ENCODE data around the gene ARRDC2.

DNA sequence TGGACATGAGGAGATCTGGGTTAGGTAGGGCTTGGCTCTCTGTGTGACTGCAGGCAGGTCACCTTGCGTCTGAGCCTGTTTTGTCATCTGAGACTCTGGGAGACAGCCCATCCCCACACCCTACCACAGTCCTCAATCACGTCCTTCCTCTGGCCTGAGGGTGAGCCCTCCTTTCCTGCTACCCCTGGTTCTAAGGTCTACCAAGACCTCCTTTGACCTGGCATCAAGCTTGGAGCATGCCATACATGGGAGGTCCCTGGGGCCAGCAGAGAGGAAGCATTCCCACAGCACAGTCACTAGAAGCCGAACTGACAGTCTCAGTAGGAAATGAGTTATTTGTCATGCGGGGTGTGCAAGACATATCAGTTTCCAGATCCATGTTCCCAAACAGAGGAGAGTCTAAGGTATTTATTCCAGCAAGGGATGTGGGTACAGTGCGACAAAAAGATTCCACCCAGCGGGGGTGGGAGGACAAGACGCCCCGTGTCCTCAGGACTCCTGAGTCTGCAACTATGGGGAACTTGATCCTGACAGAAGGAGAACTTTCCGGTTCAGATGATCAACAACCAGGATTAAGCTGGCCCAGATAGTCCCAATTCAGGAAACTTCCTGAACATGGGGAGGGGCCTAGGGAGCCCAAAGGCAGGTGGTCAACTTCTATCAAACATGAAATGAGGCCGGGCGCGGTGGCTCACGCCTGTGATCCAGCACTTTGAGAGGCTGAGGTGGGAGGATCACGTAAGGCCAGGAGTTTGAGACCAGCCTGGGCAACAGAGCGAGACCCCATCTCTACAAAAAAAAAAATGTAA is 9.5 kb downstream of the ARRDC2 start:
- TF ChIP-seq BHLHE40 (IDR thresholded peaks at IDR 0.05; ENCODE audit: borderline replicate concordance in 1 of 2, low read depth in 2 of 2, low read length in 1 of 2), result no peak
- no peak for TF ChIP-seq RFX5 (IDR thresholded peaks at IDR 0.05; ENCODE audit: low read depth, low read length)
- no peak for TF ChIP-seq POLR2A (IDR thresholded peaks at IDR 0.05; ENCODE audit: low read depth, low read length)
- TF ChIP-seq, protein P1, sequence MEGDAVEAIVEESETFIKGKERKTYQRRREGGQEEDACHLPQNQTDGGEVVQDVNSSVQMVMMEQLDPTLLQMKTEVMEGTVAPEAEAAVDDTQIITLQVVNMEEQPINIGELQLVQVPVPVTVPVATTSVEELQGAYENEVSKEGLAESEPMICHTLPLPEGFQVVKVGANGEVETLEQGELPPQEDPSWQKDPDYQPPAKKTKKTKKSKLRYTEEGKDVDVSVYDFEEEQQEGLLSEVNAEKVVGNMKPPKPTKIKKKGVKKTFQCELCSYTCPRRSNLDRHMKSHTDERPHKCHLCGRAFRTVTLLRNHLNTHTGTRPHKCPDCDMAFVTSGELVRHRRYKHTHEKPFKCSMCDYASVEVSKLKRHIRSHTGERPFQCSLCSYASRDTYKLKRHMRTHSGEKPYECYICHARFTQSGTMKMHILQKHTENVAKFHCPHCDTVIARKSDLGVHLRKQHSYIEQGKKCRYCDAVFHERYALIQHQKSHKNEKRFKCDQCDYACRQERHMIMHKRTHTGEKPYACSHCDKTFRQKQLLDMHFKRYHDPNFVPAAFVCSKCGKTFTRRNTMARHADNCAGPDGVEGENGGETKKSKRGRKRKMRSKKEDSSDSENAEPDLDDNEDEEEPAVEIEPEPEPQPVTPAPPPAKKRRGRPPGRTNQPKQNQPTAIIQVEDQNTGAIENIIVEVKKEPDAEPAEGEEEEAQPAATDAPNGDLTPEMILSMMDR (IDR thresholded peaks at IDR 0.05 in 2 of 3, conservative IDR thresholded peaks at IDR 0.05 in 1 of 3; ENCODE audit: control insufficient read depth in 2 of 3, extremely low read depth in 1 of 3, insufficient read depth in 1 of 3, low read depth in 3 of 3, low read length in 3 of 3), result no peak
- TF ChIP-seq POU2F2 (IDR thresholded peaks at IDR 0.05; ENCODE audit: borderline replicate concordance, low read depth, low read length), result no peak
- TF ChIP-seq POLR2AphosphoS5 (IDR thresholded peaks at IDR 0.05; ENCODE audit: low read length), result no peak
- no peak for TF ChIP-seq EZH2 (IDR thresholded peaks at IDR 0.05; ENCODE audit: borderline replicate concordance, control insufficient read depth, low read depth, low read length)
- TF ChIP-seq EP300 (IDR thresholded peaks at IDR 0.05; ENCODE audit: borderline replicate concordance in 1 of 2, control insufficient read depth in 1 of 2, low read depth in 2 of 2, low read length in 2 of 2), result no peak
- TF ChIP-seq NRF1 (conservative IDR thresholded peaks at IDR 0.05; ENCODE audit: low read depth, low read length), result no peak
- no peak for TF ChIP-seq NR2C1 (IDR thresholded peaks at IDR 0.05)
- no peak for TF ChIP-seq SREBF2 (IDR thresholded peaks at IDR 0.05; ENCODE audit: low read length)
- no peak for TF ChIP-seq CREM (IDR thresholded peaks at IDR 0.05; ENCODE audit: low read depth)
- TF ChIP-seq MYC (IDR thresholded peaks at IDR 0.05; ENCODE audit: insufficient read depth, insufficient read length, insufficient replicate concordance, low read length, severe bottlenecking), result no peak

Measured in GM12878 (cell line).